ENCODE data around the gene TMEM255B.

TMEM255B gene

DNA sequence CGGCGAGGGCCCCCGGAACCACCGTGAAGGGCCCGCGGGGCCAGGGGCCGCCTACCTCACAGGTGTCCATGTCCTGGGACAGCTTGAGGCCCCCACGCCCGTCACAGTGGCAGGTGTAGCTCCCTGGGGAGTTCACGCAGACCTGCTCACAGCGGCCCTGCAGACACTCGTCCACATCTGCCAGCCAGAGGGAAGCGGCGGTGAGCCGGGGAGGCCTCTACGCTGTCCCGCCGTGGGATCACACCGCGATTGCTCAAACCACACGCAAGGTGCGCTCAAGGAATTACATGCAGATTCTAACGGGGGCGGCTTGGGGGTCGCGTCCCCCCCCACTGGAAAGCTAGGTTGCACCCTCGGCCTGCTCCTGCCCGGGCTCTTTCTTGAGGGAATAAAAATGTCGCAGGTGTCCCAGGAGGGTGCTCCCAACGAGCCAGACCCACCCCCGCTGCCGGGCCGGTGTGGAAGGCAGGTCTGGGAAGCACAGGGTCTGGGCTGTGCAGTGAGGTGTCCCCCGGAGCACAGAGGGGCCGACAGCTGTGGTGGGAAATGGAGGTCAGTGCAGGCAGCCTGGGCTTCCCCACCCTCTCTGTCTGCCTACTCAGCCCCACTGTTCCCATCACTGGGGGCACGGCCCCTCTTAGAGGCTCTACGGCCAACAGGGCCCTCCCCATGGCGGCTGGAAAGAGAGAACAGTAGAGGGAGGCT is 75.6 kb downstream of the TMEM255B start:
- Histone ChIP-seq H3K9ac (ENCODE audit: low read length) (no peak overlapping the region), H2BK12ac (ENCODE audit: low read length in 2 of 2) (peak overlapping the region; percentile 4 to 10), H3K4me3 (ENCODE audit: insufficient read depth in 1 of 2, low read depth in 1 of 2, low read length in 2 of 2) (no peak overlapping the region), H3K4ac (ENCODE audit: low read depth in 1 of 2, low read length in 2 of 2) (no peak overlapping the region), H3K4me1 (ENCODE audit: control insufficient read depth, insufficient read depth, low read depth, low read length) (peaks cover 48% of the 10 kb centered on the region), H2AK5ac (ENCODE audit: low read length, severe bottlenecking) (no peak overlapping the region), H4K8ac (ENCODE audit: low read length) (no peak overlapping the region), H3K36me3 (ENCODE audit: control insufficient read depth in 1 of 2, insufficient read depth in 2 of 2, low read depth in 1 of 2, low read length in 2 of 2) (peaks cover 50 to 65% of the 10 kb centered on the region in 2 experiments), H3K27ac (ENCODE audit: low read length, poor library complexity, severe bottlenecking) (no peak overlapping the region), H3K4me2 (ENCODE audit: low read length, poor library complexity, severe bottlenecking) (no peak overlapping the region), H2BK5ac (ENCODE audit: low read depth, low read length, poor library complexity, severe bottlenecking) (no peak overlapping the region), H4K91ac (ENCODE audit: low read length) (no peak overlapping the region), H2BK120ac (ENCODE audit: low read depth, low read length) (no peak overlapping the region), H3K23ac (ENCODE audit: low read length in 2 of 2) (no peak overlapping the region), H3K18ac (ENCODE audit: low read depth in 1 of 2, low read length in 2 of 2) (no peak overlapping the region), H3K79me1 (replicated peaks; ENCODE audit: low read length, poor library complexity, severe bottlenecking) (peaks cover 18% of the 10 kb centered on the region), H3K27me3 (ENCODE audit: control insufficient read depth in 1 of 2, insufficient read depth in 1 of 2, low read length in 2 of 2) (no peaks in the 10 kb centered on the region), H2AFZ (ENCODE audit: low read depth, low read length) (no peak overlapping the region), H3K9me3 (ENCODE audit: control insufficient read depth, low read length) (no peaks in the 10 kb centered on the region), H3K14ac (ENCODE audit: low read length in 2 of 2) (no peak overlapping the region), H2BK15ac (ENCODE audit: low read depth, poor library complexity, severe bottlenecking) (no peak overlapping the region)
- WGBS, result 94% methylated on average over 36 of the region's 38 CpGs
- DNase-seq, result no peak

DNA sequence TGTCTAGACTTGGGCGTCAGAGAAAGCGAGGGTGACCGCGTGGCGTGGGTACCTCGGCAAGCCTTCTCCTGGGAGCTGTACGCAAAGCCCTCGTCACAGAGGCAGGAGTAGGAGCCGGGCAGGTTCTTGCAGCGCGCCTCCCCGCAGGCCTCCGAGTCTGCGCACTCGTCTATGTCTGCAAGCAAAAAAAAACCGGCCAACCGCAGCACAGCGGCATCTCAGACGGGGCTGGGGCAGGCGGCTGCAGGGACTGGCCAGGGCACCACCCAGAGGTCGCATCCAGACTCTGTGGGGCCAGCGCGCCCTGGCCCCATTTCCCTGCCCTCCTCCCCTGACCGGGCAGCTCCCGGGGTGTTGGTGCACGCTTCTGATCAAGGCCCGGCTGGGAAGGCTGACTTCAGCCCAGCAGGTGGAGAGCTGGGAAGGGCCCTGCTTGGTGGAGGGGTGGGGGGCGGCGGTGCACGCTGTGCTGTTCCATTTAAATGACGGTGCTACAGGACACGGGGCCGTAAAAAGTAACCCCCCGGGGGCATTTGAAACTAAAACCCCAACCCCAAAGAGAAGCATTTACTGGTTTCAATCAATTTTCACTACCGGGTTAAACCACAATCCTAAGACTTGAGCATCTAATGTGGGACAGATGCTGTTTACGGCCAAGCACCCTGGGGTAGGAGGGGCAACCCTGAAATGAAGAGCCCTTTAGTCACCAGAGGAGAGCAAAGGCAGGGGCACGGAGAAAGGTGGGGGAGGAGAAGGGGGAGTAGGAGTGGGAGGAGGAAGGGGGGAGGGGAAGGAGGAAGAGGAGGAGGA is 76.6 kb downstream of the TMEM255B start:
- peak; percentile 65 for DNase-seq
- Histone ChIP-seq H2BK15ac (ENCODE audit: low read depth, poor library complexity, severe bottlenecking) (peak overlapping the region; percentile 73), H3K9ac (ENCODE audit: low read length) (no peak overlapping the region), H3K79me1 (replicated peaks; ENCODE audit: low read length, poor library complexity, severe bottlenecking) (peaks cover 15% of the 10 kb centered on the region), H3K36me3 (ENCODE audit: control insufficient read depth in 1 of 2, insufficient read depth in 2 of 2, low read depth in 1 of 2, low read length in 2 of 2) (peaks cover 53 to 68% of the 10 kb centered on the region in 2 experiments), H2AK5ac (ENCODE audit: low read length, severe bottlenecking) (peak overlapping the region; percentile 30), H3K23ac (ENCODE audit: low read length in 2 of 2) (no peak overlapping the region), H3K4me1 (ENCODE audit: control insufficient read depth, insufficient read depth, low read depth, low read length) (peaks cover 58% of the 10 kb centered on the region), H3K4me3 (ENCODE audit: insufficient read depth in 1 of 2, low read depth in 1 of 2, low read length in 2 of 2) (no peak overlapping the region), H2BK5ac (ENCODE audit: low read depth, low read length, poor library complexity, severe bottlenecking) (no peak overlapping the region), H3K14ac (ENCODE audit: low read length in 2 of 2) (no peak overlapping the region), H2BK120ac (ENCODE audit: low read depth, low read length) (no peak overlapping the region), H2BK12ac (ENCODE audit: low read length in 2 of 2) (peak overlapping the region in 1 of 2 experiments; percentile 49), H4K8ac (ENCODE audit: low read length) (no peak overlapping the region), H3K27ac (ENCODE audit: low read length, poor library complexity, severe bottlenecking) (peak overlapping the region; percentile 44), H3K4me2 (ENCODE audit: low read length, poor library complexity, severe bottlenecking) (no peak overlapping the region), H3K27me3 (ENCODE audit: control insufficient read depth in 1 of 2, insufficient read depth in 1 of 2, low read length in 2 of 2) (no peaks in the 10 kb centered on the region), H3K18ac (ENCODE audit: low read depth in 1 of 2, low read length in 2 of 2) (peak overlapping the region in 1 of 2 experiments; percentile 77), H3K4ac (ENCODE audit: low read depth in 1 of 2, low read length in 2 of 2) (no peak overlapping the region), H4K91ac (ENCODE audit: low read length) (peak overlapping the region; percentile 52), H3K9me3 (ENCODE audit: control insufficient read depth, low read length) (no peaks in the 10 kb centered on the region), H2AFZ (ENCODE audit: low read depth, low read length) (no peak overlapping the region)
- WGBS, result 90% methylated on average over 33 of the region's 37 CpGs

DNA sequence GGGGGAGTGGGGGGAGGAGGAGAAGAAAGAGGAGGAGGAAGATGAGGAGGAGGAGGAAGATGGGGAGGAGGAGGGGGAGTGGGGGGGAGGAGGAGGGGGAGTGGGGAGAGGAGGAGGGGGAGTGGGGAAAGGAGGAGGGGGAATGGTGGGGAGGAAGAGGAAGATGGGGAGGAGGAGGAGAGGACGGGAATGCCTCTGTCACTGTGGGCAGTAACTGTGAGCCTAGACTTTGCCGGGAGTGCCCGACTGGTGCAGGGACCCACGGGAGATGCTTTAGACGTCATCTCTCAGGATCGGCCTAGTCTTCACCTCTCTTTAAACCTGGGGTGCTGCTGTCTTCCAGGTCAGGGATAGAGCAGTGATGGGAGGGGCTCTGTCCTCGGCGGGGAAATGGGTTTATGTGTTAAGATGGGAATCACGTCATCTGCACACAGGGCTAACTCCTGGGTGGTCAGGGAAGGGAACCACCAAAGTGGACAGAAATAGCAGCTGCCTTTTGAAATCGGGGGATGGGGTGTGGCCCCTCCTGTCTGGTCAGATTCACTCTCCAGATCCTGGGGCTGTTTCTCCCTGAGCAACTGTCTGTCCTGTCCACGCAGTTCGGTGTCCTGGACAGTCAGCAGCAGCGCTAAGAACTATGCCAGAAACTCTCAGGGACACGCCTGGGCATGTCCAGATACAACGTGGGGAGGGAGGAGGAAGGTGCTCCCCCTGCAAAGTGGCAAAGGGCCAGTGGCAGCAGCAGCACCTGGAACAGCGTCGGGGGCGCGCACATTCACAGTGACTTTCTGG is 77.9 kb downstream of the TMEM255B start:
- peak; percentile 95 for DNase-seq
- H3K14ac ChIP-seq (ENCODE audit: low read length in 2 of 2), result peak overlapping the region in 1 of 2 experiments; percentile 90
- H3K4ac ChIP-seq (ENCODE audit: low read depth in 1 of 2, low read length in 2 of 2), result peak overlapping the region; percentile 100
- peaks cover 10% of the 10 kb centered on the region for H3K79me1 ChIP-seq (replicated peaks; ENCODE audit: low read length, poor library complexity, severe bottlenecking)
- H2BK5ac ChIP-seq (ENCODE audit: low read depth, low read length, poor library complexity, severe bottlenecking), result peak overlapping the region; percentile 99
- H3K9ac ChIP-seq (ENCODE audit: low read length), result peak overlapping the region; percentile 95
- H2BK12ac ChIP-seq (ENCODE audit: low read length in 2 of 2), result peak overlapping the region; percentile 93 to 98
- H3K27ac ChIP-seq (ENCODE audit: low read length, poor library complexity, severe bottlenecking), result peak overlapping the region; percentile 99
- peaks cover 60% of the 10 kb centered on the region for H3K4me1 ChIP-seq (ENCODE audit: control insufficient read depth, insufficient read depth, low read depth, low read length)
- peak overlapping the region; percentile 86 to 100 for H3K18ac ChIP-seq (ENCODE audit: low read depth in 1 of 2, low read length in 2 of 2)
- H3K4me2 ChIP-seq (ENCODE audit: low read length, poor library complexity, severe bottlenecking), result no peak overlapping the region
- no peaks in the 10 kb centered on the region for H3K27me3 ChIP-seq (ENCODE audit: control insufficient read depth in 1 of 2, insufficient read depth in 1 of 2, low read length in 2 of 2)
- peak overlapping the region; percentile 98 for H4K91ac ChIP-seq (ENCODE audit: low read length)
- H3K23ac ChIP-seq (ENCODE audit: low read length in 2 of 2), result peak overlapping the region in 1 of 2 experiments; percentile 81
- peak overlapping the region; percentile 99 for H2BK120ac ChIP-seq (ENCODE audit: low read depth, low read length)
- WGBS, result 36% methylated on average over 19 of the region's 19 CpGs
- peak overlapping the region; percentile 67 for H2AK5ac ChIP-seq (ENCODE audit: low read length, severe bottlenecking)
- peak overlapping the region in 1 of 2 experiments; percentile 11 for H3K4me3 ChIP-seq (ENCODE audit: insufficient read depth in 1 of 2, low read depth in 1 of 2, low read length in 2 of 2)
- H2BK15ac ChIP-seq (ENCODE audit: low read depth, poor library complexity, severe bottlenecking), result no peak overlapping the region
- peak overlapping the region; percentile 99 for H4K8ac ChIP-seq (ENCODE audit: low read length)
- peaks cover 50 to 67% of the 10 kb centered on the region in 2 experiments for H3K36me3 ChIP-seq (ENCODE audit: control insufficient read depth in 1 of 2, insufficient read depth in 2 of 2, low read depth in 1 of 2, low read length in 2 of 2)
- no peaks in the 10 kb centered on the region for H3K9me3 ChIP-seq (ENCODE audit: control insufficient read depth, low read length)
- H2AFZ ChIP-seq (ENCODE audit: low read depth, low read length), result no peak overlapping the region
